HK-2 (cell line): ENCODE data around the gene ARHGAP10.

Source experiments
- DNase-seq: peaks from one replicate; pipeline ENCODE4 v3.0.0-alpha.2; 2018; ENCODE audit not compliant: unreplicated experiment

ARHGAP10 gene

GRCh38 chr4:147825451-147826287 lies 93.8 kb downstream of the ARHGAP10 start:
- DNase-seq: no peak

GRCh38 chr4:147826288-147826646 lies 94.4 kb downstream of the ARHGAP10 start:
- DNase-seq: no peak

- DNase-seq: no peak
Observed at GRCh38 chr4:147828331-147828905, 96.5 kb downstream of the ARHGAP10 start.

GRCh38 chr4:147829401-147830101 lies 97.7 kb downstream of the ARHGAP10 start:
- DNase-seq: no peak

GRCh38 chr4:147830102-147830463 lies 98.2 kb downstream of the ARHGAP10 start:
- no peak for DNase-seq

- DNase-seq: no peak
Observed at GRCh38 chr4:147830987-147831386, 99.1 kb downstream of the ARHGAP10 start.

- peak; percentile 49 for DNase-seq
Observed at GRCh38 chr4:147831551-147832171, 99.8 kb downstream of the ARHGAP10 start.

GRCh38 chr4:147833254-147833653 lies 101.4 kb downstream of the ARHGAP10 start:
- no peak for DNase-seq

- no peak for DNase-seq
Observed at GRCh38 chr4:147833741-147834140, 101.9 kb downstream of the ARHGAP10 start.

GRCh38 chr4:147834480-147834879 lies 102.6 kb downstream of the ARHGAP10 start:
- no peak for DNase-seq

- no peak for DNase-seq
Observed at GRCh38 chr4:147836807-147837206, 104.9 kb downstream of the ARHGAP10 start.

GRCh38 chr4:147837435-147837834 lies 105.5 kb downstream of the ARHGAP10 start:
- DNase-seq: no peak

GRCh38 chr4:147837854-147838253 lies 106.0 kb downstream of the ARHGAP10 start:
- no peak for DNase-seq

GRCh38 chr4:147839200-147839599 lies 107.3 kb downstream of the ARHGAP10 start:
- no peak for DNase-seq

- no peak for DNase-seq
Observed at GRCh38 chr4:147839663-147840062, 107.8 kb downstream of the ARHGAP10 start.

GRCh38 chr4:147840838-147841738 lies 109.2 kb downstream of the ARHGAP10 start:
- no peak for DNase-seq

GRCh38 chr4:147842573-147842972 lies 110.7 kb downstream of the ARHGAP10 start:
- DNase-seq: no peak

GRCh38 chr4:147843162-147843561 lies 111.3 kb downstream of the ARHGAP10 start:
- peak; percentile 14 for DNase-seq

GRCh38 chr4:147844781-147845180 lies 112.9 kb downstream of the ARHGAP10 start:
- no peak for DNase-seq

- DNase-seq: no peak
Observed at GRCh38 chr4:147846318-147847155, 114.6 kb downstream of the ARHGAP10 start.
